ENCODE measurements around the gene PLCD3. TPM values are rescaled to one million over a fixed set of nuclear protein-coding genes. Genes with fewer than 3 reads are reported as not detected.
A peak's percentile ranks its signal among the peaks of the same experiment; 100 is the strongest.

Gene PLCD3
- total RNA-seq, 1 experiment from 2014 or later: 36.3 TPM

- peak; percentile 64 for DNase-seq (ENCODE audit: low read depth)
Observed at GRCh38 chr17:45149669-45150664, 17.7 kb upstream of the PLCD3 start.

- peak; percentile 86 for DNase-seq (ENCODE audit: low read depth)
Observed at GRCh38 chr17:45149037-45149668, 16.8 kb upstream of the PLCD3 start.

GRCh38 chr17:45148183-45149036 is 16.1 kb upstream of the PLCD3 start, which contains the start of gene HEXIM1:
TSS of gene HEXIM1 (plus strand) at chr17:45148475. CDS start at chr17:45149191, 716 bp downstream.
- DNase-seq (ENCODE audit: low read depth): peak; percentile 99

GRCh38 chr17:45147581-45148182 is 15.4 kb upstream of the PLCD3 start:
- peak; percentile 90 for DNase-seq (ENCODE audit: low read depth)

- peak; percentile 64 for DNase-seq (ENCODE audit: low read depth)
Observed at GRCh38 chr17:45146890-45147580, 14.7 kb upstream of the PLCD3 start.

- no peak for DNase-seq (ENCODE audit: low read depth)
Observed at GRCh38 chr17:45146592-45146889, 14.2 kb upstream of the PLCD3 start.

- no peak for DNase-seq (ENCODE audit: low read depth)
Observed at GRCh38 chr17:45146166-45146565, 13.9 kb upstream of the PLCD3 start.

GRCh38 chr17:45145035-45145389 is 12.7 kb upstream of the PLCD3 start:
- DNase-seq (ENCODE audit: low read depth): no peak

GRCh38 chr17:45144199-45145034 is 12.1 kb upstream of the PLCD3 start:
- DNase-seq (ENCODE audit: low read depth): no peak

- no peak for DNase-seq (ENCODE audit: low read depth)
Observed at GRCh38 chr17:45143767-45144198, 11.5 kb upstream of the PLCD3 start.

- no peak for DNase-seq (ENCODE audit: low read depth)
Observed at GRCh38 chr17:45143094-45143670, 10.9 kb upstream of the PLCD3 start.

- no peak for DNase-seq (ENCODE audit: low read depth)
Observed at GRCh38 chr17:45139533-45139920, 7.2 kb upstream of the PLCD3 start.

- no peak for DNase-seq (ENCODE audit: low read depth)
Observed at GRCh38 chr17:45138911-45139532, 6.7 kb upstream of the PLCD3 start.

- no peak for DNase-seq (ENCODE audit: low read depth)
Observed at GRCh38 chr17:45137561-45138305, 5.4 kb upstream of the PLCD3 start.

- DNase-seq (ENCODE audit: low read depth): no peak
Observed at GRCh38 chr17:45136846-45137560, 4.7 kb upstream of the PLCD3 start.

- no peak for DNase-seq (ENCODE audit: low read depth)
Observed at GRCh38 chr17:45135978-45136791, 3.9 kb upstream of the PLCD3 start.

Measured in M059J (cell line).